ENCODE results near the gene KRTAP9-1.

The KRTAP9-1 gene

DNA sequence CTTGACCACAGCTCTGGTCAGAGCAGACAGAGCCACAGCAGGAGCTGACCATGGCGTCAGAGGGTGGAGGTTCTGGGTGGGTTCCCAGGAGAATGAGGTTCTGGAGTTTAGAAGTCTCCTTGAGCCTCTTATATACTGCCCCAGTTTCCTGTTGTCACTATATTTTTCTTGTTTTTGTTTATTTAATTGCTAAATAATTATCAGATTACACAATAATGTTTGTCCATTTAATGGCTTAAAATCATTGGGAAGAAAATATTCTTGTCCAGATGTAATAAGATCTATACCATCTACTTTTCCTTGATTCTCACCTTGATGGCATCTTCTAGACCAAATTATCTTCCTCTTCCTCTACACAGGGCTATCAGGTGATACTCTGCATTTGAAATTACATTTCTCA, 21.6 kb upstream of the KRTAP9-1 start, which contains the start of gene KRTAP4-3:
KRTAP4-3 (minus strand) TSS at position 101 of the 400 bp plus-strand sequence; CDS start at position 52, 49 bp downstream.
- H3K4me3 ChIP-seq (ENCODE audit: low read length): no peak within 1 kb of the TSS
- no peak for TF ChIP-seq ZNF274 (IDR thresholded peaks at IDR 0.05; ENCODE audit: low read depth, low read length)

DNA sequence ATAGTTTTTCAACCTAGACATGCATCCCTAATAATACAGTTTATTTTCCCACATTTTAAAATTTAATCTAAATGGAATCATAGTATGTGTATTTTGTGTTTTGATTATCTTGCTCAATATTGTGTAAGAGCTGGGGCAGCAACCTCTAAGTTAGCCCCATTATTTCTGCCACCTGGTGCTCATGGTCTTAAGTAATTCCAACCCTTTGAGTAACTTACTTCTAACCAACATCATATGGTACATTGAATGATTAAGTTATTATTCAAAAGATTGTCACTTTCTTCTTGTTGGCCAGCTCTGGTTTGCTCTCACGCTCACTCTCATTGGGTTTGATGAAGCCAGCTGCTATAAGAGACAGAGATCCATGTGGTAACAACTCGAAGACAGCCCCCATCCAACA, 17.8 kb upstream of the KRTAP9-1 start:
- TF ChIP-seq ZNF274 (IDR thresholded peaks at IDR 0.05; ENCODE audit: low read depth, low read length): no peak
- no peak overlapping the region for H3K4me3 ChIP-seq (ENCODE audit: low read length)

DNA sequence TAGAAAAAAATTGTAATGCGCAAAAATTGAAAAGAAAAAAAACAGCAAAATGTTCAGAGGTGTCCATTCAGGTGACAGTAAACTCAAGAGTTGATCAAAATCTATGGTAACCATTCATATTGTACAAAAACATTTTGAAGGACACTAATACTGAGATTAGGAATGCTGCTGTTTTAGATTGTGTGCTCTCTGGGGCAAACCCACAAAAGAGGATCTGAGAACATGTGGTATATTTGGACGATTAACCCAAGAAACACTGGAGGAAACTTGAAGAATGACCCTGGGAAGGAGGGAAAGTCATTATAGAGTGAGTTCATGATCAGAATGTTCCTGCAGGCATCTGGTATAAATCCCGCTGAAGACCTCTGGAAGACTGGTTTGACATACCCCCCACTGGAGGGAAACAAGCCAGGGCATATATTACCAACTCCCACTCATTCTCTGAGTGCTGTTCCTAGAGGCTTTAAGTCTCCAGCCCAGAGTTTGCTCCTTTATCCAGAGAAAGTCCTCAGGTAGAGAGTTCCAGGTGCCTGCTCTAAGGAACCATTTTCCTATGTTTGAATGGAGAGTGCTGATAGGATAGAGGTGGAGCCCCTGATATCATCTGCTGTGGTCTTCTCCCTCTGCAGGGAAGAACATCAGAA, 12.8 kb upstream of the KRTAP9-1 start:
- no peak for TF ChIP-seq ZNF274 (IDR thresholded peaks at IDR 0.05; ENCODE audit: low read depth, low read length)
- H3K4me3 ChIP-seq (ENCODE audit: low read length): no peak overlapping the region

DNA sequence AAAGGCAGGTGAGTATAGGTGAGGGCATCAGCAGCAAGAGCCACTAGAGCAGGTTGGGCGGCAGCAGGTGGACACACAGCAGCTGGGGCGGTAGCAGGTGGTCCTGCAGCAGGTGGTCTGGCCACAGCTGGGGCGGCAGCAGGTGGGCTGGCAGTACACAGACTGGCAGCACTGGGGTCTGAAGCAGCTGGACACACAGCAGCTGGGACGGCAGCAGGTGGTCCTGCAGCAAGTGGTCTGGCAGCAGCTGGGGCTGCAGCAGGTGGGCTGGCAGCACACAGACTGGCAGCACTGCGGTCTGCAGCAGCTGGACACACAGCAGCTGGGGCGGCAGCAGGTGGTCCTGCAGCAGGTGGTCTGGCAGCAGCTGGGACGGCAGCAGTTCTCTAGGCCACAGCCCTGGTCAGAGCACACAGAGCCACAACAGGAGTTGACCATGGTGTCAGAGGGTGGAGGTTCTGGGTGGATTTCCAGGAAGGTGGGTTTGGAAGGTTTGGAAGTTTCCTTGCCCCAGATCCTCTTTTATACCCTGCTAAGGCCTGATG, 11.9 kb upstream of the KRTAP9-1 start, which contains the start of gene KRTAP4-2:
KRTAP4-2 (minus strand) TSS at position 495 of the 545 bp plus-strand sequence; CDS start at position 438, 57 bp downstream.
- no peak within 1 kb of the TSS for H3K4me3 ChIP-seq (ENCODE audit: low read length)
- no peak for TF ChIP-seq ZNF274 (IDR thresholded peaks at IDR 0.05; ENCODE audit: low read depth, low read length)

DNA sequence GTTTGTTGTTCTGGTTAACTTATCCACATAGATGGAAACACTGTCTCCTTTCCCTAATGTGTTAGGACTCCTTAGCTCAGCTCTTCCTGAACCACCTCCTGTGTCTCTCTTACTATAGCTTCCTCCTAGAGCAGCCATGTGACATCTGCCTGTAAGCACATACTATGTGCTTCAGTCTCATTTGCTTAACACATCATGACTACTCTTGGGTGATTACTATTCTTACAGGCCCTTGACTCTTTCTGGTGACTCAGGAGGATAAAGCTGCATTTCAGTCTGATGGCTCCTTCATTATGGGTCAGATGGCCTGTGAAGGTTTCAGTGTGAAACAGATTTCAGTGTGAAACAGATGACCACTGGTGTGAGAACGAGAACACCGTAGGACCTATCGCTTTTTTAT, 11.3 kb upstream of the KRTAP9-1 start:
- TF ChIP-seq ZNF274 (IDR thresholded peaks at IDR 0.05; ENCODE audit: low read depth, low read length): no peak
- no peak overlapping the region for H3K4me3 ChIP-seq (ENCODE audit: low read length)

DNA sequence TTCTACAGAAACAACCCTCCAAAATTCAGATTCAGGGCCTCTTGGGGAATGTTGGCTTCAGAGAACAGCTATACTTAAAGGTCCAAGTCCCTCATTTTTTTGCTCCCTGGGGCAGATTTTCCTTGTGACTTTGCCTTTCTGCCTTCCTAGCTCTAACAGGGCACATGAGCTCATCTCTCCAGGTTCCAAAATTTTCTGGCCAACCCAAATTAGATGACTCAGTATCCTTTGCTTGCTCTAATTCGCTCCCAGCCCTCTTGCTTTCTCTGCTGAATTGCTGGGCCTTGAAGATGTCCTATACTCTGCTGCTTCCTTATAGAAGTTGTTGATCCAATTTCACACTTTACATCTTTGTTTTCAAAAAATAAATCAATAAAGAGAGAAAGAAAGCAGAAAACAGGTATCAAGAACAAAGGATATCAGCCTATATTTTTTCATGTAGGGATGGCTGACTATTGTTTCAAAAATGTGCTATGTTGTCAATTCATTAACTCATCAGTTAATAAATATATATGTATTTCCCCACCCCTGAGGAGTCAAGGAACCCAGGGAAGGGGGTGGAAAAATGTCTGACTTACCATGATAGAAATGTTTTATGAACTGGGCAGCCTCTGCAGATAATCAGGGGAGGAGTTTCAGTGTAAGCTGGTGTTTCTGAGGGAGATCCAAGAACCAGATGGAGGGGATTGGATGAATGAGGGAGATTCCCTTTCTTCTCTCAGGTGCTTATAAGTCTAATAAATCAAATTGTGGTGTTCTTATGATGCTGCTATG, 10.7 kb upstream of the KRTAP9-1 start:
- no peak for TF ChIP-seq ZNF274 (IDR thresholded peaks at IDR 0.05; ENCODE audit: low read depth, low read length)

DNA sequence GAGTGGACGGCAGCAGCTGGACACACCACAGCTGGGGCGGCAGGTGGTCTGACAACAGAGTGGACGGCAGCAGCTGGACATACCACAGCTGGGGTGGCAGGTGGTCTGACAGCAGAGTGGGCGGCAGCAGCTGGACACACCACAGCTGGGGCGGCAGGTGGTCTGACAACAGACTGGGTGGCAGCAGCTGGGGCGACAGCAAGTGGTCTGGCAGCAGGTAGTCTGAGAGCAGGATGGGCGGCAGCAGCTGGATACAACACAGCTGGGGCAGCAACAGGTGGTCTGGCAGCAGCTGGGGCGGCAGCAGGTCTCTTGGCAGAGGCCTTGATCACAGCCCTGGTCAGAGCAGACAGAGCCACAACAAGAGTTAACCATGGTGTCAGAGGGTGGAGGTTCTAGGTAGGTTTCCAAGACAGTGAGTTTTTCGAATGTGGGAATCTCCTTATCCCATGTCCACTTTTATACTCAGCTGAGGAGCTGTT, 5.2 kb upstream of the KRTAP9-1 start, which contains the start of gene KRTAP4-1:
KRTAP4-1 (minus strand) TSS at position 432 of the 482 bp plus-strand sequence; CDS start at position 375, 57 bp downstream.
- no peak within 1 kb of the TSS for H3K4me3 ChIP-seq (ENCODE audit: low read length)
- TF ChIP-seq ZNF274 (IDR thresholded peaks at IDR 0.05; ENCODE audit: low read depth, low read length): no peak

More for the DNA sequence above, 10.7 kb upstream of the KRTAP9-1 start:
- no peak overlapping the region for H3K4me3 ChIP-seq (ENCODE audit: low read length)

DNA sequence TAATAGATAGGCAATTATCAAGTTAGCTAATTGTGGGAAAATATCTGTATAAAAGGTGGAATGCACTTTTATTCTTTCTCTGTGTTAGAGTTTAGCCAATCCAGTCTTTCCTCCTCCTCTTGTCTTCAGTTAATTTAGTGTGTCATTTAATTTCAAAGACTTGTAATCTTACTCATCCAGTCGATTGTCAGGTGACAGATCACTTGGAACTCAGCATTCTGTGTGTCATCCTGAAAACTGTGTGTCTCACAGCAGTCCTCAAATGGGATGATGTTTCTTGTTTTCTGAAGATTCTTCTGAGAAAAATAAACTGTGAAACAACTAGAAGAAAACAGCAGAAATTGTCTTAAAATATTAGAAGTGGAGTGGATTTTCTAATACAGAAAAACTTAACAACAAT, 4.7 kb upstream of the KRTAP9-1 start:
- H3K4me3 ChIP-seq (ENCODE audit: low read length): no peak overlapping the region
- no peak for TF ChIP-seq ZNF274 (IDR thresholded peaks at IDR 0.05; ENCODE audit: low read depth, low read length)

DNA sequence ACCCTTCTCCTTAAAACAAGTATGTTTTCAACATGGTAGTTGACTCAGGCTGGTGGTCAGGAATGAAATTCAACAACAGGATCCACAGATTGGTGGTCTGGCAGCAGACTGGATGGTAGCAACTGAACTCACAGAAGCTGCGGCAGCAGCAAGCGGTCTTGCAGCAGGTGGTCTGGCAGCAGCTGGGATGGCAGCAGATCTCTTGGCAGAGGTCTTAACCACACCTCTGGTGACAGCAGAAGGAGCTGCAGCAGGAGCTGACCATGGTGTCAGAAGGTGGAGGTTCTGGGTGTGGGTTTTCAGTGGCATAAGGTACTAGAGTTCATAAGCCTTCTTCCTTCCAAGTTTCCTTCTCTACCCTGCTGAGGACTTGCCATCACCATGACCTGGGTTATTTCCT, 2.8 kb upstream of the KRTAP9-1 start:
- H3K4me3 ChIP-seq (ENCODE audit: low read length): no peak overlapping the region
- TF ChIP-seq ZNF274 (IDR thresholded peaks at IDR 0.05; ENCODE audit: low read depth, low read length): no peak

DNA sequence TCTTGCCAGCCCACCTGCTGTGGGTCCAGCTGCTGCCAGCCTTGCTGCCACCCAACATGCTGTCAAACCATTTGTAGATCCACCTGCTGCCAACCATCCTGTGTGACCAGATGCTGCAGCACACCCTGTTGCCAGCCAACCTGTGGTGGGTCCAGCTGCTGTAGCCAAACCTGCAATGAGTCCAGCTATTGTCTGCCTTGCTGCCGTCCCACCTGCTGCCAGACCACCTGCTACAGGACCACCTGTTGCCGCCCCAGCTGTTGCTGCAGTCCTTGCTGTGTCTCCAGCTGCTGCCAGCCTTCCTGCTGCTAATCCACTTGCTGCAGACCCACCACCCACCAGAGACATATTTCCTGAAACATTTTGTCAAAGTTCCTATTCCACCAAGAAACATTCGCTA, 641 bp downstream of the KRTAP9-1 start:
- no peak overlapping the region for H3K4me3 ChIP-seq (ENCODE audit: low read length)
- no peak for TF ChIP-seq ZNF274 (IDR thresholded peaks at IDR 0.05; ENCODE audit: low read depth, low read length)

DNA sequence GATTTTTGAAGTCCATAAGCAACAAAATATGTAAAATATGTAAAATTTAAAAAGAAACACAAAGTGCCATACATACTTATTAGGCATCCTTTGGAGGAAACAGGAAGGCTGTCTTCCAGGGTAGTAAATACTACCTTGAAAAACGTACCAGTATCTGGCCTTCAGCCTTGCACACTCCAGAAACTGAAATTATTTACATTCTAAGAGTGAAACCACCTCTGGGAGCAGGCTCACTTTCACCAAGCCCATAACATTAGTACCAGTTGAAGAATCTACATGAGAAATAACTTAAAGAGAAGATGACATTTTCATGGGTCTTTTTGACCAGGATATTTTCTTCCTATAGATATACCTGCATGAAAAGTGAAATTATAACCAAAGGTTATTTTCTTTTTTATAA, 6.4 kb downstream of the KRTAP9-1 start:
- TF ChIP-seq ZNF274 (IDR thresholded peaks at IDR 0.05; ENCODE audit: low read depth, low read length): no peak
- H3K4me3 ChIP-seq (ENCODE audit: low read length): no peak overlapping the region

DNA sequence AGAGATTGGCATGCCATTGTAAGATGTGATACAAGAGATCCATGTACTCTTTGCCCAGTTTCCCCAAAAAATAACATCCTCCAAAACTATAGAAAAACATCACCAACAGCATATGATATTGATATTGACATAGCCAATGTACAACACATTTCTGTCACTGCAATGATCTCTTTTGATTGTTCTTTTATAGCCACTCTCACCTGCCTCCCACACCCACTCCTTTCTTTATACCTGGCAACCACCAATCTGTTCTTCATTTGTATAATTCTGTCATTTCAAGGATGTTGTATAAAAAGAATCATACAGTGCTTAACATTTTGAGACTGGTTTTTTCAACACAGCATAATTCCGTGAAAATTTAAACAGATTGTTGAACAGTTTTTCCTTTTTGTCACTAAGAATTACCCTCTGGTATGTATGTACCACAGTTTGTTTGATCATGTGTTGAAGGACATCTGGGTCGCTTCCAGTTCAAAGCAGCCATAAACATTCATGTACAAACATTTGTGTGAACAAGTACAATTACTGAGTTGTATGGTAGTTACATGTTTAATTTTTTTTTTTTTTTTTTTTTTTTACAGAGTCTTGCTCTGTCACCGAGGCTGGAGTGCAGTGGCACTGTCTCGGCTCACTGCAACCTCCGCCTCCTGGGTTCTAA, 9.9 kb downstream of the KRTAP9-1 start:
- TF ChIP-seq ZNF274 (IDR thresholded peaks at IDR 0.05; ENCODE audit: low read depth, low read length): no peak
- no peak overlapping the region for H3K4me3 ChIP-seq (ENCODE audit: low read length)

DNA sequence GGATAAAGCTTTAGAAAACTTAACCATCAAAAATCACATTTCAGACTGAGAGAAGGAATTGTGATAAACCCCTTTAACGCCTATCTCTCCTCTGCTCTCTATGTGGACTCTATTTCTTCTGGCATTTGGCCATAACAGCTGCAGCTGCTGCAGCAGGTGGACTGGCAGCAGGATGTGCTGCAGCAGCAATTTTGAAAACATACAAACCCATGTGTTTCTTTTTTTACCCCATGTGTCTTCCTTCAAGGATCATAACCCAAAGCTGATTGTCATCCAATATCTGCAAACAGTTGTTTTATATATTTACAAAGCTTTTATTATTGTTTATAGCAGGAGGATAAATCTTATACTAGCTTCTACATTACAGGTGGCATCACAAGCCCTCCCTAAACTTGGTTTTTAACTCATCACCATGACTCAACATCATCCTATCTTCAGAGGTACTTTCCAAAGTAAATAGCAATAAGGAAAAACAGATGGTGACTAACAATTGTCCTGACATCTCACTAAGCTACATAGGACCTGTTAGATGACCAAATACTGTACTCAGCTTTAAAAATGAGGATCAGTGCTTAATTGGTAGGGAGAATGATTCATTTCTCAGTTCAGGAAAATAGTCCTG, 22.3 kb downstream of the KRTAP9-1 start:
- no peak for TF ChIP-seq ZNF274 (IDR thresholded peaks at IDR 0.05; ENCODE audit: low read depth, low read length)

More for the DNA sequence above, 22.3 kb downstream of the KRTAP9-1 start:
- no peak overlapping the region for H3K4me3 ChIP-seq (ENCODE audit: low read length)
